GM21515 (cell line): ENCODE results near the gene STX3.
"Not testable (repeated sequence)": the region's sequence is repeated elsewhere in the genome, so short reads cannot be mapped to it uniquely, and the experiment has no call there.

Experiments used
- ATAC-seq: cut with Tn5 transposase; IDR thresholded peaks from one replicate; pipeline ENCODE4 v1.9.1; 2021; ENCODE audit not compliant: unreplicated experiment

Gene STX3

DNA sequence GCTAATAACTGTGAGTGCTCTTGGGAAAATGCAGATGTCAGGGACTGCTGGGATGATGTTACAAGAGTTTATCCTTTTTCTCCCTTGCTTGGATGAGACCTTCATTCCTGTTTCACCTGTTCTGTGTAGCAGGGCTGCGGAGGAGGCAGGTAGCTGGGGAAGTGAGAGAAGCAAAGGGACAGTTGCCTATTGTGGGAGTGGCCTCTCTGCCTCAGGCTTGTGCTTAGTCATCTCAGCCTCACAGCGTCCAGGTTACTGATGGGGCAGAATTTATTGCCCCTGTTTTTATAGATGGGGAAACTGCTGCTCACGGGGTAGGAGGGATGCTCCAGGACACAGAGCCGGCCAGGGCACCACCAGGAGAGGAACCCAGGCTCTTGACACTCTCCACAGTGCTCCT is 1.7 kb downstream of the STX3 start:
- ATAC-seq, result no peak

GRCh38 chr11:59758401-59759037 is 3.3 kb downstream of the STX3 start:
- ATAC-seq, result no peak

- no peak for ATAC-seq
These were observed 4.7 kb downstream of the STX3 start for GRCh38 chr11:59759900-59760299.

- ATAC-seq, result no peak
These were observed 5.6 kb downstream of the STX3 start for GRCh38 chr11:59760771-59761170.

DNA sequence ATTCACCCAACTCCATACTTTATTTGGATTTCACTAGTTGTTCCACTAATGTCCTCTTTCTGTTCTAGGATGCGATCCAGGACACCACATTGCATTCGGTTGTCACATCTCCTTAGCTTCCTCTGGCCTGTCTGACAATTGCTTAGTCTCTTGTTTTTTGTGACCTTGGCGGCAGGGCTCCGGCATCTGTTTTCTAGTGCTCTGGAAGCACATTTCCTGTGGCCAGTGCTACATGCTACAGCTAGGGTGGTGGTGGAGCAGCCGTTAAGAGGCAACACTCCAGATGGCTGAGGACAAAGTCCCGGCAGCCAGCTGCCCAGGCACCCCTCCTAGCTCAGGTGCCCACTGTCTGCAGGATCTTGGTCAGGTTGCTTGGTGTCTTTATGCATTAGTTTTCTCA is 6.8 kb downstream of the STX3 start:
- ATAC-seq, result no peak

GRCh38 chr11:59765068-59765735 is 10.0 kb downstream of the STX3 start:
- no peak for ATAC-seq

GRCh38 chr11:59766542-59767224 is 11.5 kb downstream of the STX3 start:
- no peak for ATAC-seq

DNA sequence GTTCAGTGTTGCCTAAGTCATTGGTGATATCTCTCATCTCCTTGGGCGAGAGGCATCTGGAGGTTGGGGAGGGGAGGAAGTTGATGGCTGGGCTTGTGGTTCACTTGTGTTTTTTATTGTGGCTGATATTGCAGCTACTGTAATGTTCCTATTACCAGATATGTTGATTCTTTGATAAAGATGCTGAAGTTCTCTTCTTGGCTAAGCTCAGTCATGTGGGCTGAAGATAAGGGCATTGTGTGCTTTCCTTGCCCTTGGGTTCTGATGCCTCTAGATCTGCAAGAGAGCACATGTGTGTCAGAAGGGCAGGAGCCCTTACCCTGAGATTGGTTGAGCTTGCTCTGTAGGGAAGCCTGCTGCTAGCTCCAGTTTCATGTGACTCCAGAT is 12.0 kb downstream of the STX3 start:
- no peak for ATAC-seq

- no peak for ATAC-seq
These were observed 13.9 kb downstream of the STX3 start for GRCh38 chr11:59769111-59769510.

DNA sequence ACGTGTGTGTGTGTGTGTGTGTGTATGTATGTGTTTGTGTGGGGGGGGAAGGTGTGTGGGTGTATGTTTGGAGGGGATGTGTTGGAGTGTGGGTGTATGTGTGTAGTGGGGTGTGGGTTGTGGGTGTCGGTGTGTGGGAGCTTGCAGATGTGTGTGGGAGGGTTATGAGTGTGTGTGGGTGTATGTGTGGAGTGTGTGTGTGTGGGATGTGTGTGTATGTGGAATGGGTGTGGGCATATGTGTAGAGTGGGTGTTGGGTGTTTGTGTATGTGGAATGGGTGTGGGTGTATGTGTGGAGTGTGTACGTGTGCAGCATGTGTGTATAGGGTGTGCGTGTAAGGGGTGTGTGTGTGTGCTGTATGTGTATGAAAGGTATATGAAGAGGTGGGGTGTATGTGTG is 14.7 kb downstream of the STX3 start:
- ATAC-seq, result no peak

DNA sequence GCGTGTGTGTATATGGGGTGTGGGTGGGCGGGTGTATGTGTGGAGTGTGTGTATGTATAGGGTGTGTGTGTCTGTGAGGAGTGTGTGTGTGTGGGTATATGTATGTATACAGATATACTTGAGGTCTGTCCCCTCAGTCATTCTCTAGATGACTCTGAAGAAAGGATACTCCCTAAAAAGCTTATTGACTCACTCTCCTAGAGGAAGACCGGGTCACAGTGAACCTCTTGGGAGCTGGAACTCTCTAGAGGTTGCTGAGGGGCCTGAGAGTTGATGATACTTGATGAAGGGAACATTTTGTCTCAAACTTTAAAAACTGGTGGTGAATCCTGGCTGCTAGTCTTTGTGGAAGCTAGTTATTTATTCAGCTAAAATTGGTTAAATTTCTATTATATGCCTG is 15.1 kb downstream of the STX3 start:
- ATAC-seq, result no peak

DNA sequence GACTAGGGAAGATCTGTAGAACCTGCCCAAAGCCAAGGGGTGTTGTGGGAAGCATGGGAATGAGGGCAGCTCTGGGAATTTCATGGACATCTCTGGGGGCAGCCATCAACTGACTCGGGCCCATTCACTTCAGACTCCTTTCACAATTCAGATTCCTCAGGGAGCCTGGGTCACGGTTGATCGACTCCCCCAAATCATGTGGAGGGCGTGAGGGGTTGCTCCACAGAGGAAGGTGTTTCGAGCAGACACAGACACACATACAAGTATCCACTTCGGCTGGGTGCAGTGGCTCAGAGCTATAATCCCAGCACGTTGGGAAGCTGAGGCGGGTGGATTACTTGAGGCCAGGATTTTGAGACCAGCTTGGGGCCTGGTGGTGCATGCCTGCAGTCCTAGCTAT is 15.7 kb downstream of the STX3 start:
- ATAC-seq, result no peak

DNA sequence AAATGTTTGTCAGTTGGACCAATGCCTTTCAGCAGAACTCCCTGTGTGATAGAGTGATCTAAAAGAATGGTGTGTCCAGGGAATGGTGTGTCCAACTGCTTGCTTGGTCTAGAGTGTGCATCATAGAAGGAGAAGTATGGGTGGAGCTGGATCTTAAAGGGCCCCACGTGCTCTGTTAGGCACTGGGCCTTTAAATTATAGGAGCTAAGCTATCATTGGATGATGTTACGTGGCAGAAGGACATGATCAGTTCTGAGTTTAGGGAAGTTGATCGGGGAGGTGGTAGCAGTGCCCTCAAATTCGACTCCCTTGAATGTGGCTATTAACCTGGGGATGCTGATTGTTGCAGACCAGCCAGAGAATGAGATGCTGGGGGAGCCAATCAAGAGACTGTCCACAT is 16.4 kb downstream of the STX3 start:
- ATAC-seq, result no peak

GRCh38 chr11:59773083-59773440 is 17.9 kb downstream of the STX3 start:
- ATAC-seq, result no peak

GRCh38 chr11:59776210-59777066 is 21.3 kb downstream of the STX3 start:
- ATAC-seq, result no peak

DNA sequence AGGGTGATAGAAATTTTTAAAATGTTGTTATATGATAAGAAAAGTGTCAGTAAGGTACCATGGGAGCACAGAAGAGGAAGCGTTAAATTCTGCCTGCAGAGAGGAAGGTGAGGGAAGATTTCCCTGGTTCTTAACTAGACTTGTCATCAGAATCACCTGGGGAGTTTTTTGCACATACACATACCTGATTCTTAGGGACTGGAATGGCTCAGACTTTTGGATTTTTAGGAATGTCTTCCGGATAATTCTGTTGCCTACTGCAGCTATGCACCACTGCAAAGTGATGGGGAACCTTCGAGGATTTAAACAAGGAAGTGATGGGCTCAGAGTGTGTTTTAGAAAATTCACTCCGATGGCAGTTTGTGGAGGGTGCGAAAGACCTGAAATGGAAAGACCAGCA is 21.9 kb downstream of the STX3 start:
- no peak for ATAC-seq

DNA sequence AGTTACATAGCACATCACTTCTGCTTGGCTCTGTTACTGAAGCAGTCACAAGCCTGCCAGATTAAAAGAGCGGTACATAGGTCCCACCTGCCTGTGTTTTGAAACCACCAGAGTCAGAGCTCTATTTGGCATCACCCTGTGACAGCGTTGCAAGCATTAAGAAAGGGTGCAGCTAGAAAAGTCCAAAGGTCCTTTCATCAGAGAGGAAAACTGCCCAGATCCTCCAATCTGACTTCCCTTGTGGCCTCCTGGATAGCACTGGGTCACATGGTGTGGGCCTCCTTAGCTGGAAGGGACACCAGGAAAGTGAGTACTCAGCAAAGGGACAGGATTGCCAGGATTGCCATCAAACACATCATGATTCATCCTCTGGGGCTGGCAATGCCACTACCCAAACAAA is 22.9 kb downstream of the STX3 start:
- no peak for ATAC-seq

- ATAC-seq, result no peak
These were observed 24.3 kb downstream of the STX3 start for GRCh38 chr11:59779487-59779886.

DNA sequence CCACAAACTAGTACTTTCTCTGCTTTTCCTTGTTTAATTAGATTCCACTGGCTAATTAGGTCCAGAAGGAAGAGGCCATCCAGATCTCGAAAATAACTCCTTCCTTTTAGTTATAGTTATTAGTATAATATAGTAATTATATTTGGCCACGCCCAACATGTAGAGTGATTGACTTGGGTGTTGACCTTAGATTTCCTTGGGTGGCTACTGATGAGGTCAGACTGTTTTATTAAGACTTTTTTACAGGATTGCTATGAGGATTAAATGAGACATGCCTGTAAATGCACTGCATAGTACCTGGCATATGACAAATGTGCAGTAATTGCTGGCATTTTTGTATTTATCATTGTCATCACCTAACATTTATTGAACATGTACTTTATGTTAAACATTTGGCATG is 26.9 kb downstream of the STX3 start:
- ATAC-seq, result no peak

- no peak for ATAC-seq
These were observed 28.5 kb downstream of the STX3 start for GRCh38 chr11:59783632-59784090.

GRCh38 chr11:59784441-59784840 is 29.3 kb downstream of the STX3 start:
- ATAC-seq, result not testable (repeated sequence)

DNA sequence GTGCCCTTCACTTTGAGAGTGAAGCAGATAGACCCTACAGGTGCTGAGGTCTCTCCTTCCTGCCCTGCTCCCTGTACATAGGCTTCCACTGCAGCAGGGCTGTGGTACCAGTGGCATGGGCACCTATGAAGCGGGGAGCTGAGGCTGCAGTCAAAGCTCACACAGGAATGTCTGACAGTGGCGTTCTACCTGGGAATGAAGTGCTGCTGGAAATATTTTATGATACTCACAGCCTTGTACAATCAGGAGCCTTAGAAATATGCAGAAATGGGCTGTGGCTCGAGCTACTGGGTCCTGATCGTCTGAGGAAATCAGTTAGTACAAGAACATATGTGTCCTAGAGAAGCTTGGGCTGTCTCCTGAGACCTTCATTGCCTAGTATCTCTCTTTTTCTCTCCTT is 30.6 kb downstream of the STX3 start:
- no peak for ATAC-seq
